ENCODE measurements around the gene SEC14L5.

The SEC14L5 gene

DNA sequence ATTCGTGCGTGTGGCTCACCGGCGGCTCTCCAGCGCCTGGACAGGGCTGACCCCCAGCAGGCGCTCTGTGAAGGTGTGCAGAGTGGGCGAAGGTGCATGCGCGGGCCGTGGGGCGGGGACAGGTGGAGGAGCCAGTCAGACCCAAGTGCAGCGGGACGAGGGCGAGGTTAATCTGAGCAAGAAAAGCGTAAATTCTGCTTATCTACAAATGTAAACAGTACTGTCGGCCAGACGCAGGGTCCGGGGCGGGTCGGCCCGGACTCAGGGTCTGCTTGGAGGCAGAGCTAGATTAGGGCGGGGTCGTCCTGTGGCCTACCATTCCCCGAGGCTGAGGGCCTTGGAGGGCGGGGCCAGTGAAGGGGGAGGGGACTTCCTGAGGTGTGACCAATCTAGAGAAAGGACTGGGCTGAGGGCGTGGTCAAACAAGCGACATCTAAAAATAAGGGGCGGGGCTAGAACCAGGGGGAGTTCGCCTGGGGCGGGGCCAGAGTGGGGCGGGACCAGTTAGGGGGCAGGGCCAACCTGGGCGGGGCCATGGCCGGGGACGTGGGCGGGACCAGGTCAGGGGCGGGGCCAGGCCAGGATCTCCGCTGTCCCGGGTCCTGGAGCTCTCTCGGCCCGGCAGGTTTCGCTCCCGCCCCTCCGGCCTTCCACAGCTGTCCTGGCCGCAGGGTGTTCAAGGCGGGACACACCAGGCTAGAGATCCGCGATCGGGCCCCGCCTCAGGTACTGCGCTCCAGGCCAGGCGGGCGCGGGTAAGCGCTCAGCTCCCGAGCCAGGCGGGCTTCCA is at the start of gene SEC14L5:
Gene SEC14L5, plus strand, starts transcription at position 611 of the 790 bp plus-strand sequence. CDS start 994 bp downstream, outside the sequence.
- TF ChIP-seq, protein P1, sequence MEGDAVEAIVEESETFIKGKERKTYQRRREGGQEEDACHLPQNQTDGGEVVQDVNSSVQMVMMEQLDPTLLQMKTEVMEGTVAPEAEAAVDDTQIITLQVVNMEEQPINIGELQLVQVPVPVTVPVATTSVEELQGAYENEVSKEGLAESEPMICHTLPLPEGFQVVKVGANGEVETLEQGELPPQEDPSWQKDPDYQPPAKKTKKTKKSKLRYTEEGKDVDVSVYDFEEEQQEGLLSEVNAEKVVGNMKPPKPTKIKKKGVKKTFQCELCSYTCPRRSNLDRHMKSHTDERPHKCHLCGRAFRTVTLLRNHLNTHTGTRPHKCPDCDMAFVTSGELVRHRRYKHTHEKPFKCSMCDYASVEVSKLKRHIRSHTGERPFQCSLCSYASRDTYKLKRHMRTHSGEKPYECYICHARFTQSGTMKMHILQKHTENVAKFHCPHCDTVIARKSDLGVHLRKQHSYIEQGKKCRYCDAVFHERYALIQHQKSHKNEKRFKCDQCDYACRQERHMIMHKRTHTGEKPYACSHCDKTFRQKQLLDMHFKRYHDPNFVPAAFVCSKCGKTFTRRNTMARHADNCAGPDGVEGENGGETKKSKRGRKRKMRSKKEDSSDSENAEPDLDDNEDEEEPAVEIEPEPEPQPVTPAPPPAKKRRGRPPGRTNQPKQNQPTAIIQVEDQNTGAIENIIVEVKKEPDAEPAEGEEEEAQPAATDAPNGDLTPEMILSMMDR (IDR thresholded peaks at IDR 0.05): peak; percentile 30
- Histone ChIP-seq H3K27me3 (peaks cover 46% of the 10 kb centered on the region), H3K4me1 (ENCODE audit: control insufficient read depth in 1 of 2, insufficient read depth in 1 of 2, low read depth in 1 of 2, low read length in 1 of 2) (peaks cover 20 to 26% of the 10 kb centered on the region in 2 experiments), H3K9me3 (no peaks in the 10 kb centered on the region), H3K4me3 (ENCODE audit: low read depth in 1 of 2, low read length in 1 of 2) (peak within 1 kb of the TSS; percentile 64 to 68), H3K27ac (peak within 1 kb of the TSS; percentile 40), H3K36me3 (no peaks in the 10 kb centered on the region)

DNA sequence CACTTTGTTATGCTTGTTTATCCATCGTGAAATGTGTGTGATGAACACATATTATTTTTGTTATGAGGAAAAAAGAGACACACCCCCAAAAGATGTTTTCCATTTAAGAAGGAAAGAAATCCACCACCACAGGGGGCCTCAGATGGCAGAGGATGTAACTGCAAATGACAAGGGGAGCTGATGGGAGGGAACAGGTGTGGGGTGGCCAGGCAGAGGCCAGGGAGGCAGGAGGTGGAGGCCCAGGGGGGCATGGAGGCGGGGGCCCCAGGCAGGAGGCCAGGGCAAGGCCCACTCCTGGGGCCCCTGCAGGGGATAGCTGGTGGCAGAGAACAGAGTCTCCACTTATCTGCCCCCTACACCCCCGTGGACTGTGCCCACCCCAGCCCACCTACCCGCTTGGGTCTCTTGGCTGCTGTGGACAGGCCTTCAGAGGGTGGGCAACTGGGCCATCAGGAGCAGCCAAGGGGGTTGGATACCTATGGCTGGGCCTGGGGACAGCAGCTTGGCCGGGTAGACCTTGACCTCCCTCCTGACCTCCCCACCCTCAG is 49.2 kb upstream of the SEC14L5 start:
- Histone ChIP-seq H3K9me3 (no peaks in the 10 kb centered on the region), H3K36me3 (no peaks in the 10 kb centered on the region), H3K4me1 (ENCODE audit: control insufficient read depth in 1 of 2, insufficient read depth in 1 of 2, low read depth in 1 of 2, low read length in 1 of 2) (peaks cover 0 to 3% of the 10 kb centered on the region in 2 experiments), H3K27ac (no peak overlapping the region), H3K27me3 (peaks cover 24% of the 10 kb centered on the region), H3K4me3 (ENCODE audit: low read depth in 1 of 2, low read length in 1 of 2) (no peak overlapping the region)
- TF ChIP-seq, protein P1 (IDR thresholded peaks at IDR 0.05): no peak

DNA sequence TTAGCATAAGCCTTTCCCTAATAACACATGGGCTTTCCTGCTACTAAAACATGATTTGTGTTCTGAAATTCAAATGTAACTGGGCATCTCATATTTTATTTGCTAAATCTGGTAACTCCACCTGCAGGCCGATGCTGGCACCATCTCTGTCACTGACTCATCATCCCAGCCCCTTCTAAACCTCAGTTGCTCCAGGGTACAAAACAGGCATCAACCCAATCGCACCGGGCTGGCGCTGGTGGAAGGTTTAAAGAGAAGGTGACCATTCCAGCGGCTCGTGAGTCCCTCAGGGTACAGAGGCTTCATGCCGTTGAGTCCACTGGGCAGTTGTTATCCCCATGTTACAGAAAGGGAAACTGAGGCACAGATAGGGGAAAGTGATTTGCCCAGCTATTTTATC is 48.3 kb upstream of the SEC14L5 start:
- no peaks in the 10 kb centered on the region for H3K9me3 ChIP-seq
- TF ChIP-seq, protein P1 (IDR thresholded peaks at IDR 0.05): no peak
- peaks cover 0 to 3% of the 10 kb centered on the region in 2 experiments for H3K4me1 ChIP-seq (ENCODE audit: control insufficient read depth in 1 of 2, insufficient read depth in 1 of 2, low read depth in 1 of 2, low read length in 1 of 2)
- no peak overlapping the region for H3K4me3 ChIP-seq (ENCODE audit: low read depth in 1 of 2, low read length in 1 of 2)
- no peak overlapping the region for H3K27ac ChIP-seq
- H3K27me3 ChIP-seq: peaks cover 16% of the 10 kb centered on the region
- H3K36me3 ChIP-seq: no peaks in the 10 kb centered on the region

DNA sequence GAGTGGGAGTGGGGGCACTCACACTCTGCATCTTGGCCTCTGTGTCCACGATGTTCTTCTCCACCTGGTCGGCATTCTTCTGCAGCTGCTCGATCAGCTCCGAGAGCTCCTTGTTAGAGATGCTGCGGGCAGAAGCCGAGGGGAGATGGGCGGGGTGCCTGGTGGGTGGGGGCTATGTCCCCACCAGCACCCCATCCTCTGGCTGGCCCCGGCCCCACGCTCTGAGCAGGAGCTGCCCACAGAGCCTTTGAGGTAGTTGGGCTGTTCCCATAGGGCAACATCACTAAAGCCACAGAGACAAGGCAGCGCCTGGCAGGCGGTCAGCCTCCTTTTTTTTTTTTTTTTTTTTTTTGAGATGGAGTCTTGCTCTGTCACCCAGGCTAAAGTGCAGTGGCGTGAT is 47.3 kb upstream of the SEC14L5 start:
- TF ChIP-seq, protein P1 (IDR thresholded peaks at IDR 0.05): no peak
- H3K9me3 ChIP-seq: no peaks in the 10 kb centered on the region
- H3K36me3 ChIP-seq: no peaks in the 10 kb centered on the region
- no peak overlapping the region for H3K4me3 ChIP-seq (ENCODE audit: low read depth in 1 of 2, low read length in 1 of 2)
- no peak overlapping the region for H3K27ac ChIP-seq
- H3K27me3 ChIP-seq: peaks cover 10% of the 10 kb centered on the region
- H3K4me1 ChIP-seq (ENCODE audit: control insufficient read depth in 1 of 2, insufficient read depth in 1 of 2, low read depth in 1 of 2, low read length in 1 of 2): peaks cover 0 to 3% of the 10 kb centered on the region in 2 experiments

DNA sequence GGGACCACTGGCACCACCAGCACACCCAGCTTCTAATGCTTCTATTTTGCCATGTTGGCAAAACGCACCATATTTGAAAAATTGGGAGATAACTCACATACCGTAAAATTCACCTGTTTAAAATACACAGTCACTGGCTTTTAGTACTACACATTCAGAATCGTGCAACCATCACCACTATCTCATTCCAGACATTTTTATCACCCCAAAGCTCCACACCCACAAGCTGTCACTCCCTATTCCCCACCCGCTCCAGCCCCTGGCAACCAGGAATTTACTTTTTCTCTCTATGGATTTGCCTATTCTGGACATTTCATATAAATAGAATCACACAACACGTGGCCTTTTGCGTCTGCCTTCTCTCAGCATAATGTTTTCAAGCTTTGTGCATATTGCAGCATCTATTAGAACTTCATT is 46.2 kb upstream of the SEC14L5 start:
- TF ChIP-seq, protein P1 (IDR thresholded peaks at IDR 0.05): no peak
- Histone ChIP-seq H3K27ac (no peak overlapping the region), H3K4me1 (ENCODE audit: control insufficient read depth in 1 of 2, insufficient read depth in 1 of 2, low read depth in 1 of 2, low read length in 1 of 2) (no peaks in the 10 kb centered on the region), H3K9me3 (no peaks in the 10 kb centered on the region), H3K36me3 (no peaks in the 10 kb centered on the region), H3K4me3 (ENCODE audit: low read depth in 1 of 2, low read length in 1 of 2) (no peak overlapping the region), H3K27me3 (peaks cover 4% of the 10 kb centered on the region)

Measured in neutrophil (primary cell).